GM19467 (cell line): ENCODE results near the gene ZSCAN10.

ENCODE experiments used
- ATAC-seq: cut with Tn5 transposase; IDR thresholded peaks from one replicate; pipeline ENCODE4 v1.9.1; 2021; ENCODE audit warnings: mild to moderate bottlenecking, moderate library complexity; ENCODE audit not compliant: unreplicated experiment

The ZSCAN10 gene

GRCh38 chr16:3049921-3050481 is 49.1 kb downstream of the ZSCAN10 start:
- no peak for ATAC-seq

GRCh38 chr16:3047387-3047720 is 51.7 kb downstream of the ZSCAN10 start:
- no peak for ATAC-seq

DNA sequence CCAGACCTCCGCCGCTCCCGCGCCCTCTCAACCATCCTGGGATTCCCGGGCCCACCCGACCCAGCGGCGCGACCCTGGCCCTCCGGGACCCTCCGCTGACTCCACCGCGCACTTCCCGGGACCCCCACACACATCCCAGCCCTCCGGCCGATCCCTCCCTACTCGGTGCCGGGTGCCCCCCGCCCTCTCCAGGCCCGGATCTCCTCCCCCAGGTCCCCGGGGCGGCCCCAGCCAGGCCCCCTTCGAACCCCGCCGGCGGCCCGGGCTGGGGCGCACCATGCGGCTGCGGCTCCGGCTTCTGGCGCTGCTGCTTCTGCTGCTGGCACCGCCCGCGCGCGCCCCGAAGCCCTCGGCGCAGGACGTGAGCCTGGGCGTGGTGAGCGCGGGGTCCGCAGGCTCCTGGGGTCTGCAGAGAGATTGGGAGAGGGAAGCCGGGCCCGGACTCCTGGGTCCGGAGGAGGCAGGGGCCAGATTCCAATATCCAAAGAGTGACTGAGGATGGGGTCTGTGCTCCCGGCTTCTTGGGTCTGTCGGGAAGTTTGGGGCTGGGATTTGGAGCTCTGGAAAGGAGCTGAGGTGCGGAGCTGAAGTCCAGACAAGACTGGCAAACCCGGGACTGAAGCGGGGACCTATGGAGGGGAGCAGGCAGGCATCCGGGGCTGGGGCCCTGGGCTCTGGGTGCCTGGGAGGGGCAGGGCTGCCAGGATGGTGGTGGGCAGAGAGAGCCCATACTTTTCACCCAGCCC is 52.3 kb downstream of the ZSCAN10 start:
- ATAC-seq, result no peak

- ATAC-seq, result no peak
Measured at GRCh38 chr16:3045758-3046640, 53.1 kb downstream of the ZSCAN10 start, which contains the start of gene MMP25. Gene MMP25 (plus strand): TSS chr16:3046561. CDS start chr16:3046918, 357 bp downstream.

- no peak for ATAC-seq
Measured at GRCh38 chr16:3044708-3045107, 54.4 kb downstream of the ZSCAN10 start.

DNA sequence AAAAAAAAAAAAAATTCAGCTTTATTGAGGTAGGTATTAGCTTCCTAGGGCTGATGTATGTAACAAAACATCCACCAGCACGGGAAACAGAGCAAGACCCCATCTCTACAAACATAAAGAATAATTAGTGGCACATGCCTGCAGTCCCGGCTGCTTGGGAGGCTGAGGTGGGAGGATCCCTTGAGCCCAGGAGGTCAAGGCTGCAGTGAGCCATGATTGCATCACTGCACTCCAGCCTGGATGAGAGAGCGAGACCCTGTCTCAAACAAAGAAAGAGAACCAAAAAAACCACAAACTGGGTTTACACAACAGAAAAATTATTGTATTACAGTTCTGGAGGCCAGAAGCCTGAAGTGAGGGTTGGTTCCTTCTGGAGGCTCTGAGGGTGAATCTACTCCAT is 56.7 kb downstream of the ZSCAN10 start:
- no peak for ATAC-seq

- no peak for ATAC-seq
Measured at GRCh38 chr16:3038896-3039295, 60.2 kb downstream of the ZSCAN10 start.
